Brain microvascular endothelial cell (primary cell): ENCODE results near the gene PDHX.

Experiments used
- DNase-seq: peaks from one replicate; pipeline ENCODE4 v3.0.0-alpha.2; 2020
- H3K27ac ChIP-seq: fragments of 250-450 bp; sonication (Bioruptor Pico); 2 replicates; pipeline ENCODE4 v1.5.1; 2020; ENCODE audit warnings: mild to moderate bottlenecking, moderate library complexity
- H3K27me3 ChIP-seq: fragments of 250-450 bp; sonication (Bioruptor Pico); replicated peaks from 2 replicates; pipeline ENCODE4 v1.5.1; 2020; ENCODE audit warnings: mild to moderate bottlenecking
- H3K36me3 ChIP-seq: fragments of 250-450 bp; sonication (Bioruptor Pico); replicated peaks from 2 replicates; pipeline ENCODE4 v1.5.1; 2020; ENCODE audit warnings: mild to moderate bottlenecking
- H3K4me3 ChIP-seq: 2 replicates; pipeline ENCODE4 v1.5.1; 2011; ENCODE audit warnings: low read depth, mild to moderate bottlenecking, control low read depth, low read length, moderate library complexity
- CTCF ChIP-seq: IDR thresholded peaks from 2 replicates; pipeline ENCODE4 v1.5.1; 2011; ENCODE audit warnings: low read depth, mild to moderate bottlenecking, moderate library complexity, low read length, control low read depth, inconsistent platforms; ENCODE audit errors: missing control alignments
- in situ Hi-C: cut with HindIII; loops from 2 replicates; pipeline ENCODE4 v1.10.0; 2017; ENCODE audit warnings: low sequenced_read_pairs, low pct_ligation_motif_present

Gene PDHX

GRCh38 chr11:34916015-34916842, at the start of gene PDHX, which contains the start of gene APIP:
Gene PDHX, plus strand, starts transcription at chr11:34916618. Its CDS starts 38 bp downstream, at chr11:34916656.
Gene APIP, minus strand, starts transcription at chr11:34916379. Its CDS starts 95 bp downstream, at chr11:34916284.
- TF ChIP-seq CTCF: no peak
- Histone ChIP-seq H3K4me3 (peak within 1 kb of the TSS; percentile 97), H3K36me3 (no peaks in the 10 kb centered on the region), H3K27ac (peak within 1 kb of the TSS; percentile 87), H3K27me3 (no peaks in the 10 kb centered on the region)
- in situ Hi-C loops: no loop called here
- DNase-seq: peak; percentile 99

GRCh38 chr11:34869425-34869824, 47.0 kb upstream of the PDHX start:
- H3K4me3 ChIP-seq: no peak overlapping the region
- DNase-seq: no peak

GRCh38 chr11:34870548-34871196, 45.7 kb upstream of the PDHX start:
- Histone ChIP-seq H3K4me3 (no peak overlapping the region), H3K27ac (no peak overlapping the region), H3K36me3 (no peaks in the 10 kb centered on the region), H3K27me3 (no peaks in the 10 kb centered on the region)
- in situ Hi-C loops: no loop called here
- no peak for TF ChIP-seq CTCF
- no peak for DNase-seq

More at GRCh38 chr11:34869425-34869824, 47.0 kb upstream of the PDHX start:
- in situ Hi-C loops: no loop called here
- no peaks in the 10 kb centered on the region for H3K27me3 ChIP-seq
- no peak overlapping the region for H3K27ac ChIP-seq
- H3K36me3 ChIP-seq: no peaks in the 10 kb centered on the region
- TF ChIP-seq CTCF: peak; percentile 54

GRCh38 chr11:34874202-34874601, 42.2 kb upstream of the PDHX start:
- in situ Hi-C loops: no loop called here
- Histone ChIP-seq H3K27me3 (no peaks in the 10 kb centered on the region), H3K36me3 (no peaks in the 10 kb centered on the region), H3K4me3 (no peak overlapping the region), H3K27ac (no peak overlapping the region)
- no peak for TF ChIP-seq CTCF
- DNase-seq: no peak

GRCh38 chr11:34877375-34877975, 38.9 kb upstream of the PDHX start:
- H3K36me3 ChIP-seq: no peaks in the 10 kb centered on the region
- no peak for DNase-seq
- no peak overlapping the region for H3K4me3 ChIP-seq
- no peak overlapping the region for H3K27ac ChIP-seq
- in situ Hi-C loops: no loop called here
- no peak for TF ChIP-seq CTCF
- no peaks in the 10 kb centered on the region for H3K27me3 ChIP-seq
